ENCODE results near the gene CD4. TPM values are rescaled to one million over a fixed set of nuclear protein-coding genes. Genes with fewer than 3 reads are reported as not detected.
A peak's percentile ranks its signal among the peaks of the same experiment; 100 is the strongest.

CD4 gene
- total RNA-seq, 1 donor from 2014 or later: 0.62 TPM

GRCh38 chr12:6787309-6787708, 2.0 kb upstream of the CD4 start:
- TF ChIP-seq CTCF (IDR thresholded peaks at IDR 0.05): no peak
- H3K4me1 Mint-ChIP-seq (ENCODE audit: unreplicated experiment): peaks cover 6% of the 10 kb centered on the region
- H3K27ac Mint-ChIP-seq (ENCODE audit: unreplicated experiment): no peak overlapping the region
- H3K9me3 Mint-ChIP-seq (ENCODE audit: unreplicated experiment): no peaks in the 10 kb centered on the region
- DNase-seq (ENCODE audit: extremely low spot score, unreplicated experiment): no peak
- H3K27me3 Mint-ChIP-seq (ENCODE audit: unreplicated experiment): no peaks in the 10 kb centered on the region
- no peak overlapping the region for H3K4me3 Mint-ChIP-seq (ENCODE audit: unreplicated experiment)
- no peaks in the 10 kb centered on the region for H3K36me3 Mint-ChIP-seq (ENCODE audit: unreplicated experiment)

- Mint-ChIP-seq H3K4me3 (ENCODE audit: unreplicated experiment) (no peak overlapping the region), H3K4me1 (ENCODE audit: unreplicated experiment) (peaks cover 15% of the 10 kb centered on the region), H3K27ac (ENCODE audit: unreplicated experiment) (no peak overlapping the region), H3K27me3 (ENCODE audit: unreplicated experiment) (peaks cover 8% of the 10 kb centered on the region), H3K9me3 (ENCODE audit: unreplicated experiment) (no peaks in the 10 kb centered on the region), H3K36me3 (ENCODE audit: unreplicated experiment) (no peaks in the 10 kb centered on the region)
- no peak for DNase-seq (ENCODE audit: extremely low spot score, unreplicated experiment)
- TF ChIP-seq CTCF (IDR thresholded peaks at IDR 0.05): no peak
These were observed 1.3 kb downstream of the CD4 start for GRCh38 chr12:6790496-6791150.

- Mint-ChIP-seq H3K27me3 (ENCODE audit: unreplicated experiment) (peaks cover 10% of the 10 kb centered on the region), H3K9me3 (ENCODE audit: unreplicated experiment) (no peaks in the 10 kb centered on the region), H3K4me1 (ENCODE audit: unreplicated experiment) (peaks cover 15% of the 10 kb centered on the region), H3K27ac (ENCODE audit: unreplicated experiment) (no peak overlapping the region), H3K36me3 (ENCODE audit: unreplicated experiment) (no peaks in the 10 kb centered on the region), H3K4me3 (ENCODE audit: unreplicated experiment) (no peak overlapping the region)
- TF ChIP-seq CTCF (IDR thresholded peaks at IDR 0.05): no peak
- no peak for DNase-seq (ENCODE audit: extremely low spot score, unreplicated experiment)
These were observed 2.7 kb downstream of the CD4 start for GRCh38 chr12:6791931-6792520.

DNA sequence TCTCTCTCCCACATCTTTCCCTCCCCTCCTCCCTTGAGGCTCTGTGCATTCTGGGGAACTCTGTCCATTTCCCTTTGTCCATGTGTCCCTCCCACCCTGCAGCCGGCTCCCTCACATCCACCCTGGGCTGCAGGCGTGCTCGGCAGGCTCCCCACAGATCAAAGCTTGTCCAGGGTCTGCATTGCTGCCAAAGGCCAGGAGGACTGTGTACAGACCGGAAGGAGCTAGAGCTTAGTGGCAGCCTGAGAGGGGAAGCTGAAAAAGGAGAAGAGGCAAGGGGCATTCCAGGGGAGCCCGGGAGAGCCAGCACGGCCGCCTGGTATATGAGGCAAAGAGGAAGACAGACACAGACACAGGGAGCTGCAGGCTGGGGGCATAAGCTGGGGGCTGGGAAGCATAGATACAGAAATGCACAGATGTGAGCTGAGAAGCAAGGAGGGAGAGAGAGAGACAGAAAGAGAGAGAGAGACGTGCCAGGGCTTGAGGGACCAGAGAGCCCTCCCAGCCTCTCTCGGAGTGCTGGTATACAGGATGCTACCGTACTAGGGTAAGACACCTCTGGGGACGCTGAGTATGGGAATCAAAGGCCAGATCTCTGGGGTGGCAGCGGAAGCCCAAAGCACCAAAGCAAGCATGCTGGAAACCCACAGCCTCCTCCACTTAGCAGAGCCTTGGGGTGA, 3.3 kb downstream of the CD4 start:
- Mint-ChIP-seq H3K27me3 (ENCODE audit: unreplicated experiment) (peaks cover 10% of the 10 kb centered on the region), H3K27ac (ENCODE audit: unreplicated experiment) (peak overlapping the region; percentile 65), H3K4me1 (ENCODE audit: unreplicated experiment) (peaks cover 15% of the 10 kb centered on the region), H3K9me3 (ENCODE audit: unreplicated experiment) (no peaks in the 10 kb centered on the region), H3K4me3 (ENCODE audit: unreplicated experiment) (no peak overlapping the region), H3K36me3 (ENCODE audit: unreplicated experiment) (no peaks in the 10 kb centered on the region)
- TF ChIP-seq CTCF (IDR thresholded peaks at IDR 0.05): no peak
- no peak for DNase-seq (ENCODE audit: extremely low spot score, unreplicated experiment)

DNA sequence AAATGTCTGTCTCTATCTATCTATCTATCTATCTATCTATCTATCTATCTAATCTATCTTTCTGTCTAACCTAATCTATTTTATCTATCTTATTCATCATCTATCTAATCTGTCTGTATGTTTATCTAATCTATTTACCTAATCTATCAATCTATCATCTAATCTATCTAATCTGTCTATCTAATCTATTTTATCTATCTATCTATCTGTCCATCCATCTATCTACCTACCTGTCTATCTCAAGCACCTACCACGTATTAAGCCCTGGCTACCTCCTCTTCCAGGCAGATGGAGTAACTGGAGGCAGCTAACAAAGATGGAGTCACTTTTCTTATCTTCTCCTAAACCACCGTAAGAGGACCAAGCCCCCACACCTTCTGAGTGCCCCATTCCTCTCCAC, 5.8 kb downstream of the CD4 start:
- TF ChIP-seq CTCF (IDR thresholded peaks at IDR 0.05): no peak
- peaks cover 10% of the 10 kb centered on the region for H3K27me3 Mint-ChIP-seq (ENCODE audit: unreplicated experiment)

More for the DNA sequence above, 5.8 kb downstream of the CD4 start:
- Mint-ChIP-seq H3K4me1 (ENCODE audit: unreplicated experiment) (peaks cover 11% of the 10 kb centered on the region), H3K27ac (ENCODE audit: unreplicated experiment) (no peak overlapping the region), H3K4me3 (ENCODE audit: unreplicated experiment) (no peak overlapping the region), H3K36me3 (ENCODE audit: unreplicated experiment) (no peaks in the 10 kb centered on the region), H3K9me3 (ENCODE audit: unreplicated experiment) (no peaks in the 10 kb centered on the region)
- DNase-seq (ENCODE audit: extremely low spot score, unreplicated experiment): no peak

Data from osteocyte (in vitro differentiated cells).